ENCODE measurements around the gene CDH18.

DNA sequence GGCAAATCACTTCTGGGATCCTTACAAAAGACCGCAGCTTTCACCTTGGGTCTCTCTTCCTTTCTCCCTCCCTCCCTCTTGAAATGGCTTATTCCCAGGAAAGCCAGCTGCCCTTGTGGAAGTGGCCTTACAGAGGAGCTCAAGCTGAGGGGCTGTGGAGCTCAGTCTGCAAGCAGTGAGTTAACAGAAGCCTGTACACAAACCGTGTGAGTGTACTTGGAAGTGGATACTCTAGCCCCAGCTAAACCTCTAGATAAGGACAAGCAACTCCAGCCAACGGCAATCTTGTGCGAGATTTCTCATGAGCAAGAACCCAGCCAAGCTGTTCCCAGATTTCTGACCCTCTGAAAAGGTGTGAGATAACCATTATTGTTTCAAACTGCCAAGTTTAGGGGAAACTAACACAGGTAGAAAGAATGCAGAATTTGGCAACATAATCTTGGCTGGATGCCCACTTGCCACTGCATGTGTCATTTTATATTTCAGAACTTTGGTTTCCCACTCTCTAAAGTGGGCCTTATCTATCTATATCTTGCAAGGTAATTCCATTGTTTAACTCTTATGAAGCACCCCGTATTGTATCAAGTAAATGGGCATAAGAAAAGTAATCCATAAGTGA, 85.6 kb downstream of the CDH18 start:
- TF ChIP-seq POLR2A (IDR thresholded peaks at IDR 0.05; ENCODE audit: low read depth, low read length): no peak
- TF ChIP-seq, protein P1, sequence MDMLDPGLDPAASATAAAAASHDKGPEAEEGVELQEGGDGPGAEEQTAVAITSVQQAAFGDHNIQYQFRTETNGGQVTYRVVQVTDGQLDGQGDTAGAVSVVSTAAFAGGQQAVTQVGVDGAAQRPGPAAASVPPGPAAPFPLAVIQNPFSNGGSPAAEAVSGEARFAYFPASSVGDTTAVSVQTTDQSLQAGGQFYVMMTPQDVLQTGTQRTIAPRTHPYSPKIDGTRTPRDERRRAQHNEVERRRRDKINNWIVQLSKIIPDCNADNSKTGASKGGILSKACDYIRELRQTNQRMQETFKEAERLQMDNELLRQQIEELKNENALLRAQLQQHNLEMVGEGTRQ (IDR thresholded peaks at IDR 0.05; ENCODE audit: low read depth, low read length): no peak
- TF ChIP-seq BHLHE40 (IDR thresholded peaks at IDR 0.05; ENCODE audit: low read depth, low read length): no peak
- TF ChIP-seq, protein P2, sequence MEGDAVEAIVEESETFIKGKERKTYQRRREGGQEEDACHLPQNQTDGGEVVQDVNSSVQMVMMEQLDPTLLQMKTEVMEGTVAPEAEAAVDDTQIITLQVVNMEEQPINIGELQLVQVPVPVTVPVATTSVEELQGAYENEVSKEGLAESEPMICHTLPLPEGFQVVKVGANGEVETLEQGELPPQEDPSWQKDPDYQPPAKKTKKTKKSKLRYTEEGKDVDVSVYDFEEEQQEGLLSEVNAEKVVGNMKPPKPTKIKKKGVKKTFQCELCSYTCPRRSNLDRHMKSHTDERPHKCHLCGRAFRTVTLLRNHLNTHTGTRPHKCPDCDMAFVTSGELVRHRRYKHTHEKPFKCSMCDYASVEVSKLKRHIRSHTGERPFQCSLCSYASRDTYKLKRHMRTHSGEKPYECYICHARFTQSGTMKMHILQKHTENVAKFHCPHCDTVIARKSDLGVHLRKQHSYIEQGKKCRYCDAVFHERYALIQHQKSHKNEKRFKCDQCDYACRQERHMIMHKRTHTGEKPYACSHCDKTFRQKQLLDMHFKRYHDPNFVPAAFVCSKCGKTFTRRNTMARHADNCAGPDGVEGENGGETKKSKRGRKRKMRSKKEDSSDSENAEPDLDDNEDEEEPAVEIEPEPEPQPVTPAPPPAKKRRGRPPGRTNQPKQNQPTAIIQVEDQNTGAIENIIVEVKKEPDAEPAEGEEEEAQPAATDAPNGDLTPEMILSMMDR (conservative IDR thresholded peaks at IDR 0.05; ENCODE audit: low read depth, low read length): no peak
- no peak for TF ChIP-seq RCOR1 (IDR thresholded peaks at IDR 0.05; ENCODE audit: insufficient replicate concordance, low read length)
- no peak for TF ChIP-seq SMC3 (IDR thresholded peaks at IDR 0.05; ENCODE audit: low read depth, low read length)
- TF ChIP-seq NFE2L2 (IDR thresholded peaks at IDR 0.05; ENCODE audit: low read depth, low read length): no peak
- TF ChIP-seq FOS (IDR thresholded peaks at IDR 0.05; ENCODE audit: low read depth, low read length): no peak
- TF ChIP-seq RAD21 (IDR thresholded peaks at IDR 0.05; ENCODE audit: low read length): no peak
- no peak for TF ChIP-seq MXI1 (IDR thresholded peaks at IDR 0.05; ENCODE audit: borderline replicate concordance, low read depth, low read length)
- no peak for TF ChIP-seq CEBPB (IDR thresholded peaks at IDR 0.05; ENCODE audit: low read depth, low read length)
- no peak for TF ChIP-seq MAFK (IDR thresholded peaks at IDR 0.05; ENCODE audit: low read depth, low read length)
